GM21423 (cell line): ENCODE measurements around the gene KLF9.

Experiments used
- ATAC-seq: cut with Tn5 transposase; IDR thresholded peaks from one replicate; pipeline ENCODE4 v1.9.1; 2021; ENCODE audit warnings: mild to moderate bottlenecking, moderate library complexity; ENCODE audit not compliant: unreplicated experiment

KLF9 gene

GRCh38 chr9:70413799-70414775 lies at the start of gene KLF9:
TSS of gene KLF9 (minus strand) at chr9:70414657. CDS start at chr9:70413363, 1,294 bp downstream.
- peak; percentile 65 for ATAC-seq

- ATAC-seq, result no peak
These were observed 49.4 kb upstream of the KLF9 start for GRCh38 chr9:70463877-70464276.

GRCh38 chr9:70462300-70462699 lies 47.8 kb upstream of the KLF9 start:
- no peak for ATAC-seq

- no peak for ATAC-seq
These were observed 42.8 kb upstream of the KLF9 start for GRCh38 chr9:70457235-70457634.

- no peak for ATAC-seq
These were observed 41.7 kb upstream of the KLF9 start for GRCh38 chr9:70455993-70456704.

GRCh38 chr9:70452365-70452764 lies 37.9 kb upstream of the KLF9 start:
- no peak for ATAC-seq

GRCh38 chr9:70451765-70452164 lies 37.3 kb upstream of the KLF9 start:
- ATAC-seq, result no peak

- no peak for ATAC-seq
These were observed 36.3 kb upstream of the KLF9 start for GRCh38 chr9:70450738-70451137.

- ATAC-seq, result no peak
These were observed 35.0 kb upstream of the KLF9 start for GRCh38 chr9:70449461-70449860.

GRCh38 chr9:70448919-70449318 lies 34.5 kb upstream of the KLF9 start:
- no peak for ATAC-seq

GRCh38 chr9:70444904-70445303 lies 30.4 kb upstream of the KLF9 start:
- ATAC-seq, result no peak

- ATAC-seq, result no peak
These were observed 27.9 kb upstream of the KLF9 start for GRCh38 chr9:70442328-70442848.

GRCh38 chr9:70441622-70442021 lies 27.2 kb upstream of the KLF9 start:
- no peak for ATAC-seq

- ATAC-seq, result no peak
These were observed 25.7 kb upstream of the KLF9 start for GRCh38 chr9:70439991-70440706.

- no peak for ATAC-seq
These were observed 24.0 kb upstream of the KLF9 start for GRCh38 chr9:70438341-70438928.

- ATAC-seq, result no peak
These were observed 21.5 kb upstream of the KLF9 start for GRCh38 chr9:70435948-70436347.

- ATAC-seq, result no peak
These were observed 15.4 kb upstream of the KLF9 start for GRCh38 chr9:70429899-70430298.

- no peak for ATAC-seq
These were observed 14.3 kb upstream of the KLF9 start for GRCh38 chr9:70428781-70429180.

GRCh38 chr9:70427161-70427945 lies 12.9 kb upstream of the KLF9 start:
- no peak for ATAC-seq

- no peak for ATAC-seq
These were observed 10.7 kb upstream of the KLF9 start for GRCh38 chr9:70425192-70425591.
